Raji (cell line): ENCODE measurements around the gene HOXD9.

Source experiments
- POLR2A ChIP-seq: IDR thresholded peaks from 2 replicates; pipeline ENCODE4 v1.6.1; 2011; ENCODE audit warnings: low read depth, low read length, control low read depth; ENCODE audit not compliant: insufficient read depth

The HOXD9 gene

GRCh38 chr2:176140513-176141317 lies 18.2 kb downstream of the HOXD9 start:
- TF ChIP-seq POLR2A = no peak

- TF ChIP-seq POLR2A = no peak
Observed at GRCh38 chr2:176142281-176142680, 19.8 kb downstream of the HOXD9 start.

DNA sequence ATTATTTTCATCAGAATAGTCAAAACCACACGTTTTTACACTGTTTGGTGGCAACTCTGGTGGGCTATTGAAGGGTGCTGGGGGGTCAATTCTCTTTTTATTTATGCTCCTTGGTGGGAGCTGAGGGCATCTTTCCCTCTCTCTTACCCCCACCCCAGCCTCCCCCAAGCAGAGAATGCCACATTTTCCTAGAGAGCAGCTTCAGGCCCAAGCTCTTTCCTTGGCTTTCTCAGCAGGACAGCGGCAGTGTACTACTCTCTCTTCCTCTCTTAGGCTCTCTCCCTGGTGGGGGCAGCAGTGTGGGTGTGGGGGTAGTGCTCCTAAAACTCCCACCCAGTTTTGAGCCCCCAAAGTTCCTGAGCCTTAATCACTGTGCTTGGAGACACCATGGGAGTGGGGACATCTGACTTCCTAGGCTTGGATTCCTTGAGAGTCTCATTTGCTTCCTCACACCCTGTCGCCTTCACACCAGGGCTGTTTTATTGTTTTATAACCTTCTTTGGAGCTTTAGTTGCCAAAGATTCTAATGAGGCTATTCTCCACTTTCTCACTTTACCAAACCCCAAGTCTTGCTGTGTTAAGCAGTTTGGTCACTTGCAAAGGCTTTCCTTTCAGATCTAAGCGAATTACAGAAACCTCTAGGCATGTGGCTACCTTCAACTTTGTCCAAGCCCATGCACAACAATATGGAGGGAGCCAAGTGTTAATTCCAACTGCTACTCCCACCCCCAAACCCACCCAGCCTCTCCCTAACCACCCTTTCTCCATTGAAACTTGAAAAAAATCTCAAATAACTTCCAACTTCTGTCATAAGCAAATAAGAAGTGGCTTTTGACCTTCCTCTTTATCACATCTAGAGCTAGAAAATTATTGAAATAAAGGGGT lies 22.8 kb downstream of the HOXD9 start:
- no peak for TF ChIP-seq POLR2A

- TF ChIP-seq POLR2A = no peak
Observed at GRCh38 chr2:176146101-176146500, 23.6 kb downstream of the HOXD9 start.

DNA sequence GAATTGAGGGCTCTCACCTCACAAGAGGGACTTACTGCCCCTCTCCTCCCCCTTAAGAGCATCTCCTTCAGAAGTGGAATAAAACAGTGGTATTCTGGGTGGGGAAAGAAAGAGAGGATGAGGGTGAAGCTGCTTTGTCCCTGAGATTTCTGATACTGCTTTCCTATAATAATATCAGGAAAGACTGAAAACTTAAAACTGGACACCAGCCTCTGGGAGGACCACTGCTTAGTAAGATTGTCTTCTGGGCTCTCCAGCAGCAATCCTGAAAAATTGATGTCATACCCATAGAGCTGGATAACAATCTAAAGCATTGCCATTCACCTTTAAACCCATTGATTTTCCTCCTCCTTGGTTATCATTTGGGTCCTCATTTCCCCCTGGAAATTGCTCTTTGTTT lies 24.1 kb downstream of the HOXD9 start:
- TF ChIP-seq POLR2A = no peak

GRCh38 chr2:176147210-176147799 lies 24.8 kb downstream of the HOXD9 start:
- TF ChIP-seq POLR2A = no peak

DNA sequence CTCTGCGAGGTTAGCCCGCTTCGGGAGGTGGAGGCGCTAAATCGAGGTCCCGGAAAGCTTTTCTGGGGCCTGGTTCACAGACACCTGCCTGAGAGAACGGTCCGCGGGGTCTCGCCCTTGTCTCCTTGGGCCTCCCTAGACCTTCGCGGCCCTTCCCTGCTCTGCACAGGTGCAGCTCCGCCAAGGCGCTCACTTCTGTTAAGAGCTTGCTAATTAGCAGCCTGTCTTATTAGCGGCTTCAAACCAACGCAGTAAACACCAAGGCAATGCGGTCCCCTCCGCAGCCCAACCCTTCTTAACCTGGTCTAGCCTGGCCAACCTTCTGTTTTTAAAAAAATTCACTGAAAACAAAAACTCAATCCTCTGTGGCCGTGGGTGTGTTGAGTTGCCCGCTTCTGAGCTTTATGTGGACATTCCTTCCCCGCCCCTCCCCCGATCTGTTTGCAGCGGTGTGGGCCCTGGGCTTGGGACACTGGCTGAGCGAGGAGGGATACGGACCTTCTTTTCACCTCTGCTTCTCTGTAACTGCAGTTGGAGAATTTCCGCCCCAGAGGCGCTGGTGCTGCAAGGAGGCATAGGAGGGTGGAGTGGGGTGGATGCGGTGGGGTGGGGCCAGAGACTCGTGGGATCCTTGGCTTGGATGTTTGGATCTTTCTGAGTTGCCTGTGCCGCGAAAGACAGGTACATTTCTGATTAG lies 25.4 kb downstream of the HOXD9 start:
- TF ChIP-seq POLR2A = no peak

GRCh38 chr2:176148751-176149421 lies 26.4 kb downstream of the HOXD9 start:
- no peak for TF ChIP-seq POLR2A

DNA sequence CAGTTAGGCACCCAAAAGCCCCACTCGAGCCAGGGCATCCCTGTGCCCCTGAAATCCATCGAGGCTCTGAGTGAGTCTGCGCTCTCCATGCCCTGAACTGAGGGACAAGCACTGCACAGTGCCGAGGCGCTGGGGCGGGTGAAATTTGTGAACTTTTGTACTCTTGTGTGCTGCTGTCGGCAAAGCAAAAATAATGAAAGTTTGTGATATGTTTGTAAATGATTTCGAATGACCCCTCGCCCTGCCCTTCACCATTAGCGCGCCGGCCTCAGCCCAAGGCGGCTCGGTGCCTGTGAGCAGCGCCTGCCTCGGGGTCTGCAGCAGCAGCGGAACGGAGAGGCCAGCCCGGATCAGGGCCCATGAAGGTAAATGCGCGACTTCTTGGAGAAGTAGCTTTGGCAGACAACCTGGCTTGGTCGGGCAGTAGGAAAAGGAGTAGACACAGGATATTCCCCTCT lies 27.0 kb downstream of the HOXD9 start:
- no peak for TF ChIP-seq POLR2A

- TF ChIP-seq POLR2A = no peak
Observed at GRCh38 chr2:176149939-176150583, 27.5 kb downstream of the HOXD9 start.

DNA sequence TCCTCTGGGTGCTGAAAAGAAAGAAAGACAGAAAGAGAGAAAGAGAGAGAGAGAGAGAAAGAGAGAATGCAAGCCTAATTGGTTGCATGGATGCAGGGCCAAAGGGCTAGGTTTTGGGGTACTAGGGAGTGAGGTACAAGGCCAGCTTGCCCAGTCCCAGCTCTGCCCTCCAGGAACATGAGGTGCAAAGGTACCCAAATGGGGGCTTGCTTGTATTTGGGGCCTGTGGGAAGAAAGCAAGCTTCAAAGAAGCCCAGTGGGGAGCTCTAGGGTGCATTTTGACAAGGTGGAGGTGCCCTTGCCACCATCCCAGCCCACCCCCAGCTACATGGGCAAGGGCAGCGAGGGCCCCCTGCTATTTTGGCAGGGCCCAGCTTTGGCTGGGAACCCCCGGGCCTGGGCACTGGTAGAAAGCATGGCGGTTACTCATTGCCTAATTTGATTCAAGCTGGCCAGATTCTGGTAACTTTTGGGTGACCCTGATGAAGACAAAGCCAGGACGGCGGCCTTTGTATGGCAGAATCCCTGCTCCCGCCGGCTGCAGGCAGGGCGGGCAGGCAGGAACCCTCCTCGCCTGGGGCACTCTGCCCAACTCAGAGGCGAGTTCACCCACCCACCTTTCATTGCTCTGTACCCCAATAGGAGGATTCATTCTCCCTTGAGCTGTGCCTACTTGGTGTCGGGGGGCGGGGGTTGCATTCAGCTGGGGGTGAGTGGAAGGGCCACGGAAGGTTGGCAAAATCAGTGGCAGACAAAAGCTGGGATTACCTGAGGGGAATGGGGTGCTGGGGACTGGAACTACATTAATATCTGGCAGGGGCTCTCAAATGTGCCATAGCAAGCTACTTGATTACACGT lies 28.3 kb downstream of the HOXD9 start:
- no peak for TF ChIP-seq POLR2A

- no peak for TF ChIP-seq POLR2A
Observed at GRCh38 chr2:176151442-176152287, 29.1 kb downstream of the HOXD9 start, which contains the start of gene HOXD4. Gene HOXD4 (plus strand): TSS chr2:176151550. CDS start chr2:176151634, 84 bp downstream.
